ENCODE data around the gene QSER1.
"Not testable (repeated sequence)": the region's sequence is repeated elsewhere in the genome, so short reads cannot be mapped to it uniquely, and the experiment has no call there.

The QSER1 gene

DNA sequence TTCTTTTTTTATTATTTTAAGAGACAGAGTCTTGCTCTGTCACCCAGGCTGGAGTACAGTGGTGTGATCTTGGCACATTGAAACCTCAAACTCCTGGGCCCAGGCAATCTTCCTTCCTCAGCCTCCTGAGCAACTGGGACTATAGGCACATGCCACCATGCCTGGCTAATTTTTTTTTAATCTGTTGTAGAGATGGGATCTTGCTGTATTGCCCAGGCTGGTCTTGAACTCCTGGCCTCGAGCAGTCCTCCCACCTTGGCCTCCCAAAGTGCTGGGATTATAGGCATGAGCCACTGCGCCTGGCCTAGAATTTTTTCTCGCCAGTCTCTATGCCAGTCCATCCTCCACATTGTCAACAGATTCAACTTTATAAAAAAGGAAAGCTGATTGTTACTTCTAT is 44.7 kb downstream of the QSER1 start:
- not testable (repeated sequence) for DNase-seq

DNA sequence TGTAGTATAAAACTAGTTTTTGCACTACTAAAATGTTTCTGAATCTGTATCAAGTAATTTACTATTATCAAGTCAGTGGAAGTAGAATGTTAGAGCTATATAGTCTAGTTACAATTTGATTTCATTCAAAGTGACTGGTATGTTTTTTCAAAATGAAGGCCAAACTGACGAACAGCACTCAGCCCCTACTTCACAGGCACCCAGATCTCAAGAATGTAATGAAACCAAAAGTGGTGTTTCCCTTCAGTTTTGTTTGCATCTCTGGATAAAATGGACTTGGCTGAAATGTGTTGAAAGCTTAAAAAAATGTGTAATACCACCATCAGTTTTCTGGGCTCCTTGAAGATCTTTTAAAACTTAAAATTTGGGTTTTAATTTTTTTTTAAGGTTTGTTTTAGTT is 46.4 kb downstream of the QSER1 start:
- DNase-seq, result peak in 1 of 2 experiments; percentile 1

DNA sequence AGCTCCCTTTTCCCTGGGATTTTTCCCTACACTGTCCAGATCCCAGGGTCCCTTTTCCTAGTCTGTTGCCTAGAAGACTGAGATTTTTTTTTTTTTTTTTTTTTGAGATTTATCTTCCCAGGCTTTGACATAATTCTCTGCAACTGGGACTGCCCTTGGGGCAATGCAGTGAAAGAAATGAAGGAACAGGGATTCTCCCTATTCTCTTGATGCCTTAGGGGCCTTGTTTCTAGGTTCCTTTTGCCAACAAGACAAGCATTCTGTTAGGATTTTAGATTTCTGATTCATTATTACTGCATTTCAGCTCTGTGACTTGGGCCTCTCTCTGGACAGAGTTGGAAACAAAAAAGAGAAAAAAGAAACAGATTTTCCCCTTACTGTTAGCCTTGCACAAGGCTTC is 47.3 kb downstream of the QSER1 start:
- DNase-seq, result no peak

DNA sequence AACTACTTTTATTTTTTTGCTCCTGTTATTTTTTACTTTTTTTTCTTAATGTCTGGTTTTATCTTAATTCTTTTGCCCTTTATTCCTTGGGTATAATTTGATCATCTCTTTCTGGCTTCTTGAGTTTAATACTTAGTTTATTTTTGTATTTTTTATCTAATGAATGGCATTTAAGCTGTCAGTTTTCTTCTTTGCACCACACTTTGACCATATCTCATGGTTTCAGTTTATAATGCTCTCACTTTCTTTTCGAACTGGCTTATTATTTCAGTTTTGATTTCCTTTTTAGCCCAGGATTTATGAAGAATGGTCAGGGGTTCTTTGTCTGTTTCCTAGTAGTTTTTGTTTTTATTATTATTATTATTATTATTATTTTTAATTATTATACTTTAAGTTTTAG is 48.3 kb downstream of the QSER1 start:
- DNase-seq, result no peak

DNA sequence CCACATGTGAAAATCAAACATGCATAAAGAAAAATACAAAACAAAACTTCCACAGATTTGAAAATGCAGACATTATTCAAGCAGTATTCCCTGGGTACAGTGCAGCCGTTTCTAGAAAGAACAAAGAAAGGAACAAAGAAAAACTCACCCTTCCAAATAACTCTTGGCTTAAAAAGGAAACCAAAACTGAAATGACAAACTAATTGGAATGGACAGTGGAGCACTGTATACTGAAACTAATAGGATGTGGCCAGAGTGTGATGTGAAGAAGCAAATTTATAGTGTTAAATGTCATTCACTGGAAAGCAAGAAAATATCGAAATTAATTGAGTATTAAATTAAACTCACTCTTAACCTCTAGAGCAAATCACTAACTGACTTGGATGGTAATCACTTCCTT is 55.4 kb downstream of the QSER1 start:
- no peak for DNase-seq

DNA sequence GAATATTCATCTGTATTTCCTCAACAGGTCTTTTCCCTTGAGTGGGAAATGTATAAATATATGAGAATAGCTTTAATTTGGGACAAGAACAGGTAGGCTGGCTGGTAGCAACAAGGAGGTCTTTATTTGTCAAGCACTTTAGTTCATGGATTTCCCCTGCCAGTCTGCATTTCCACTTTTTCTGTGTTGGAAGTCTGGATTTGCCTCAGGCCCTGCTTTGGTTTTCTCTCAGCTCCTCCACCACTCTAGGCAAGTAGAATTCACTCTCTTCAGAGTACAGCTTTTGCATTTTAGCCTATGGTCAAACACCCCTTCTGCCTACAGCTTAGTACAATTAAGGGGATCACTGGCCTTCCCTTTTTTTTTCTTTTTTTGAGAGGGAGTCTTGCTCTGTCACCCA is 57.1 kb downstream of the QSER1 start:
- no peak for DNase-seq

DNA sequence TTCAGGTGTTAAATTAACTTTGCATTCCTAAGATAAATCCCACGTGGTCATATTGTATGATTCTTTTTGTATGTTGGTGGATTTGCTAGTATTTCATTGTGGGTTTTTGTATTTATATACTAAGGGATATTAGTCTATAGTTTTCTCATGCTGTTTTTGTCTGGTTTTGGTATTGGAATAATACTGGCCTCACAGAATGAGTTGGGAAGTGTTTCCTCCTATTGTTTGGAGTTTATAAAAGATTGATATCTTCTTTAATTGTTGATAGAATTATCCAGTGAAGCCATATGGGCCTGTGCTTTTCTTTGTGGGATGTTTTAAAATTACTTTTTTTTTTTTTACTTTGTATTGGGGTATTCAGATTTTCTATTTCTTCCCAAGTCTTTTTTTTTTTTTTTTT is 59.8 kb downstream of the QSER1 start:
- DNase-seq, result no peak

DNA sequence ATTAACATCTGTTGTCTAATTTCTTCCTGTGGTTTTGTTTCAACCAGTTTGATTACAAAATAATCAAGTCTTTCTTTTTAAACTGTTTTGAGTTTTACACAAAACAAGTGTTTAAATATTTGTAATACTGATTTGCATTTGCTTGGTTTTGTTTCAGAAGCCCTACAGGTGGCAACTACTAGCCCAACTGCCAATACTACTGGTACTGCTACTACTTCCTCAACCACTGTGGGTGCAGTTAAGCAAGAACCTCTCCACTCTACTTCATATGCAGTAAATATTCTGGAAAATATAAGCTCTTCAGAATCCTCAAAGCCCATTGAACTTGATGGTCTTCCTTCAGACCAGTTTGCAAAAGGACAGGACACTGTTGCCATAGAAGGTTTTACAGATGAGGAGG is 61.1 kb downstream of the QSER1 start:
- no peak for DNase-seq

DNA sequence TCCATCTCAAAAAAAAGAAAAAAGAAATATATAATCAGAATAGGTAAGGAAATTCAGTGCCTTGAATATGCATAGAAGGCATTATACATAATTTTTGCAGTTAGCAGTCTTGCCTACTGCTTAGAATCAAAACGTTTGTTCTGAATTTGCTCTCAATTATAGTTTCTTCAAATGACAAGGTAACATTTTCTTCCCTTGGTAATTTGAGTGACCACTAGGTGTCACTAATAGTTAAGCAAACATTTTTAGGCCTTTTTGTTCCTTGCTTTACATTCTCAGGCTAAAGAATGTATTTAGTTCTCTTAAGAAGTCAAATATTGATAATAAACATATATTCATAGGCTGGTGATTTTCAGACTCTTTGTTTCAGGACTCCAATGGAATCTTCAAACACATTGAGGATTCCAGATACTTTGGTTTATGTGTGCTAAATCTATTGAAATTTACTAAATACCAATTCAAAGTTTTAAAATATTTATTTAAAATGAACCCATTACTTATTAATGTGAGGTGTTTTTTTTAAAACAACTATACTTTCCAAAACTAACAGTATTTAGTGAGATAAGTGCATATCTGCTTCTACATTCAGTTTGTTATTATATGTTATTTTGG is 68.0 kb downstream of the QSER1 start:
- DNase-seq, result peak; percentile 12 to 69

DNA sequence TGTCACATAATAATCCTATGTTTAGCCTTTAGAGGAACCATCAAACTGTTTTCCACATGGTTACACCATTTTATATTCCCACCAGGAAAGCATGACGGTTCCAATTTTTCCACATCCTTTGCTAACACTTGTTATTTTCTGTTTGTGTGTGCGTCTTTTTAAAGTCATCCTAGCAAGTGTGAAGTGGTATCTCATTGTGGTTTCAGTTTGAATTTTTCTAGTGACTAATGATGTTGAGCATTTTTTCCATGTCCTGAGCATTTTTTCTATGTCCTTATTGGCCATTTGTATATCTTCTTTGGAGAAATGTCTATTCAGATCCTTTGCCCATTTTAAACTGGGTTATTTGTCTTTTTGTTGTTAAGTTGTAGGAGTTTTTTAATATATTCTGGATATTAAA is 69.4 kb downstream of the QSER1 start:
- DNase-seq, result no peak

DNA sequence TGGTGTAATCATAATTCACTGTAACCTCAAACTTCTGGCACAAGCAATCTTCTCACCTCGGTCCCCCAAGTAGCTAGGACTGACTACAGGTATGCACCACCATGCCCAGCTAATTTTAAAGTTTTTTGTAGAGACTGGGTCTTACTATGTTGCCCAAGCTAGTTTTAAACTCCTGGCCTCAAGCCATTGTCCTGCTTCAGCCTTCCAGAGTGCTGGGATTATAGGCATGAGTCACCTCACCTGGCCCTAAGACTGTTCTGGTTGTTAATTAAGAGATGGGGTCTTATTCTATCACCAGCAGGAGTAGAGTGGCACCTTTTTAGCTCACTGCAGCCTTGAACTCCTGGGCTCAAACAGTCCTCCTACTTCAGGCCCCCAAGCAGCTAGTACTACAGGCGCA is 71.1 kb downstream of the QSER1 start:
- DNase-seq, result no peak

DNA sequence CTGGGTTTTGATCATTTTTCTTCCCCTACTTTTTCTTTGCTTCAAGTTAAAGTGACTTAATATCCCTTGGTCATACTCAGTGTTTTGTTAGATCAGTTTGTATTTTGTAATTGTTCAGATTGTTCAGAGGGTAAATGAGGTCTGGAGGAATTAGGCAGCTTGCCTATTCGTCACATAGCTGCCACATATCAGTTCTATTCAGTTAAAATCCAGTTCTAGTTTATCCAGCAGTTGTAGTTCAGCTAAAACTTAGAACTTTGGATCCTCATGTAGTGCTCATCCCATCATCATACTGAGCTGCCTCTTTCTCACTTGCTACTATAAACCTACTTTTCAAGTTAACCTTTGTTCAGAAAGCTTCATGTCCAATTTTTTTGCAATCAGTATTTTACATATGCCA is 75.9 kb downstream of the QSER1 start:
- DNase-seq, result no peak

DNA sequence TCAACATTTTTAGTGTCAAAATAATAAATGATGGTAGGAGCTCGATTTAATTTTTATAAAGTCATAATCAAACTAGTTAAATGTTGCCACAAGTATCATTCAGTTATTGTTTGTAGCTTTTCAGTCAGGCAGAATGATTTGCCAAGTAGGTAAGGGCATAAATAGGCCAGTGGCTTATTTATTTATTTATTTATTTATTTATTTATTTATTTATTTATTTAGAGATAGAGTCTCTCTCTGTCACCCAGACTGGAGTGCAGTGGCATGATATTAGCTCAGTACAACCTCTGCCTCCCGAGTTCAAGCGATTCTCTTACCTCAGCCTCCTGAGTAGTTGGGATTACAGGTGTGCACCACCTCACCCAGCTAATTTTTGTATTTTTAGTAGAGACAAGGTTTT is 79.6 kb downstream of the QSER1 start:
- not testable (repeated sequence) for DNase-seq

DNA sequence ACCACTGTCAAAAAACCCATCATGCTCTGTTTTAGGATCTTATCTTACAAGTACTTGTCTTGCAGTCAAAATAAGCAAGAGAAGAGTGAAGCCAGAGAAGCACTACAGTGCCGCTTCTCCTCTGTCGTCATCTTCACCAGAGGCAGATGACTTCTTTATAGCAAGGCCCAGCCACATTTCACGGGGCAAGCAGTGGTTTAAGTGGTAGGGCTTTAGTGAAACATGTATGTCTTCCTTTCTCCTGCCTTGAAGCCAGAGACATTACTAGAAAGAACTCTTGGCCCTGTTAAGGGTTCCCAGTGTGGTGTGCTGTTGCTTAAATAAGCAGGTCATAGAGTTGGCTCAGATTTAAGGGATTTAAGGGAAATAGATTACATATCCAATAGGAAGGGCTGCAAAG is 80.2 kb downstream of the QSER1 start:
- DNase-seq, result no peak

DNA sequence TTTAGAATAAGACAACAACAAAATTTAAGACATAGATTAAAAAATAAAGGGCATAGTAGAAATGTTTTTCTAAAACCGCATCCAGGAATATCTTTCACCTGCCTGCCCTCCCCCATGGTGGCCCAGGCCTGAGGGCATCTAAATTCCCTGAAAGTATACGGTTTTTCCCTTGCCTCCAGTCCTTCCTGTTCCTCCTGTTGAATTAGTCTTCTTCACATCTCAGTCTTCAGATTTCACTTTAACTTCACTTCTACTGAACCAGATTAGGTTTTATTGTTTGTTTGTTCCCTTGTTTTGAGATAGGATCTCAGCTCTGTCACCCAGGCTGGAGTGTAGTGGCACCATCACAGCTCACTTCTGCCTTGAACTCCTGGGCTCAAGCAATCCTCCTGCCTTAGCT is 90.0 kb downstream of the QSER1 start:
- no peak for DNase-seq

DNA sequence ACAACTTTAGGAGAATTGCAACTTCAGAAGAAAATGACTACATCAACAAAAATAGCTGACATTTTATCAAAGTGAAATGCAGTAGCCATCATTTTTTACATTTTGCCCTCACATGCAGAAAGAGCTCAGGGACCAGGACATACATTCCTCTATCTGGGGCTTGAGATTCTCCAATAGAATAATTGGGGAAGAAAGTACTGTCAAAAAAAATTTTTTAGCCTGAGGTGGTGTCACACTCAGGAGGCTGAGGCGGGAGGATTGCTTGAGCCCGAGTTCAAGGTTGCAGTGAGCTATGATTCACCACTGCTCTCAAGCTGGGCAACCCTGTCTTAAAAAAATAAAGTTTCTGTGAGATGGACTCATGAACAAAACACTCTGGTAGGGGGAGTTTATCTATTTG is 90.9 kb downstream of the QSER1 start:
- DNase-seq, result no peak

DNA sequence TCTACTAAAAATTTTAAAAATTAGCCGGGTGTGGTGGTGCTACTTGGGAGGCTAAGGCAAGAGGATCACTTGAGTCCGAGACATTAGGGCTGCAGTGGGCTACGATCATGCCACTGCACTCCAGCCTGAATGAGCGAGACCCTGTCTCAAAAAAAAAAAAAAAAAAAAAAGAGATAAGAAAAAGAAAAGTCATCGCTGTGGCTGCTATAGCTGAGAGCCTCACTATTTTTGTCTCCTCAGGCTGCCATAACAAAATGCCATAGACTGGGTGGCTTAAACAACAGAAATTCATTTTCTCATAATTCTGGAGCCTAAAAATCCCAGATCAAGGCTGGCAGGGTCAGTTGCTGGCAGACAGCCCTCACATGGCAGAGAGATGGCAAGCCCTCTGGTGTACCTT is 93.0 kb downstream of the QSER1 start:
- DNase-seq, result no peak

DNA sequence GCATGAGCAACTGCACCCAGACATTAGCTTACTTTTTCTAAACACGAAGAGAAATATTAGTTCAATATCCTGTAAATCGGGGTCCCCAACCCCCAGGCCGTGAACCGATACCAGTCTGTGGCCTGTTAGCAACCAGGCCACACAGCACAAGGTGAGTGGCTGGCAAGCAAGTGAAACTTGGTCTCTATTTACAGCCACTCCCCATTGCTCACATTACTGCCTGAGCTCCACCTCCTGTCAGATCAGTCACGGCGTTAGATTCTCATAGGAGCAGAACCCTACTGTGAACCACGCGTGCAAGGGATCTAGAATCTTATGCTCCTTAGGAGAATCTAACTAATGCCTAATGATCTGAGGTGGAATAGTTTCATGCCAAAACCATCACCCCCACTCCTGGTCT is 95.2 kb downstream of the QSER1 start:
- peak; percentile 3 to 67 for DNase-seq

DNA sequence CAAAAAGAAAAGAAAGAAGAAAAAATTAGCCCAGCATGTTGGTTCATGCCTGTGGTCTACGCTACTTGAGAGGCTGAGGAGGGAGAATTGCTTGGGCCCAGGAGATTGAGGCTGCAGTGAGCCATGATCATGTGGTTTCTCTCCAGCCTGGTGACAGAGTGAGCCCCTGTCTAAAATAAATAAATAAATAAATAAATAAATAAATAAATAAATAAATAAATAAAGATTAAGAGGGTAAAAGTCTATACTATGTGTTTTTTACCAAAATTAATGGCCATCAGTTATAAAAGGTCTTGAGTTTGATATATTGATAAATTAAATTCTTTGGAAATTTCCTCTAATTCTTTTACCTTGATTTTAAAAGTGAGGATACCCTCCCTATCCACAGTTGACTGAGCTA is 97.9 kb downstream of the QSER1 start:
- DNase-seq, result no peak

DNA sequence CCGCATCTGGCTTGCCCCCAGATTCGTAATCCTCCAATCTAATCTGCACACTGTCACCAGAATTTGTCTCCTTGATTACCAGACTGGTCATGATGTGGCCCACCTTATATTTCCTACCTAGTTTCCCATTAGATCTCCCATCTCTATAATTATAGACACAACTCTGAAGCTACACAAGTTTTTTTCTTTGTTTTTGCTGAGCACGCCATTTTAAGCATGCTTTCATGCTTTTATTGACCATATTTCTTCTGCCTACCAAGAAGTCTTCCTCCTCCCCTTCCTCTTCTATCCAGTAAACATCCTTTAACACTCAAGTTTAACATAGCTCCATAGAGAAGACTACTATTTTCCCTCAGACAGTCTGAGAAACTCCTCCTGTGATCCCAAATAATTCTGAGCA is 98.8 kb downstream of the QSER1 start:
- no peak for DNase-seq

DNA sequence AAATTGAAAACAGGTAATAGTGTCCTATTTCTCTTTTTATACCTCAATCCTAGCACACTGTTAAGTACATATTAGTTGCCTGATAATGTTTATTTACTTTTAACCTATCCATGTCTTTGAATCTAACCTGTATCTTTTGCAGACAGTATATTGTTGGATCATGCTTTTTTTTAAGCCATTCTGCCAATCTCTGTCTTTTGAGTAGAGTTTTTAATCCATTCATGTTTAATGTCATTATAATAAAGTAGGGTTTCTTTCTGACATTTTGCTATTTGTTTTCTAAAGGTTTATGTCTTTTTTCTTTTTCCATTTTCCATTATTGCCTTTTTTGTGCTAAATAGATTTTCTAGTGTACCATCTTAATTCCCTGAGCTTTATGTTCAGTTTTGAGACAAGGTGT is 99.3 kb downstream of the QSER1 start:
- DNase-seq, result no peak

DNA sequence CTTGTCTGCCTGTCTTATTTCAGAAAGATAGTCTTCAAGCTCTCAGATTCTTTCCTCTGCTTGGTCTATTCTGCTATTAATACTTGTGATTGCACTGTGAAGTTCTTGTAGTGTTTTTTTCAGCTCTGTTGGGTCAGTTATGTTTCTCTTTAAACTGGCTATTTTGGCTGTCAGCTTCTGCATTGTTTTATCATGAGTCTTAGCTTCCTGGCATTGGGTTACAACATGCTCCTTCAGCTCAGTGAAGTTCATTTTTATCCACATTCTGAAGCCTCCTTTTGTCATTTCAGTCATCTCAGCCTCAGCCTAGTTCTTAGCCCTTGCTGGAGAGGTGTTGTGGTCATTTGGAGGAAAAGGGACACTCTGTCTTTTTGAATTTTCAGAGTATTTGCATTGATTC is 107.6 kb downstream of the QSER1 start:
- DNase-seq, result no peak

DNA sequence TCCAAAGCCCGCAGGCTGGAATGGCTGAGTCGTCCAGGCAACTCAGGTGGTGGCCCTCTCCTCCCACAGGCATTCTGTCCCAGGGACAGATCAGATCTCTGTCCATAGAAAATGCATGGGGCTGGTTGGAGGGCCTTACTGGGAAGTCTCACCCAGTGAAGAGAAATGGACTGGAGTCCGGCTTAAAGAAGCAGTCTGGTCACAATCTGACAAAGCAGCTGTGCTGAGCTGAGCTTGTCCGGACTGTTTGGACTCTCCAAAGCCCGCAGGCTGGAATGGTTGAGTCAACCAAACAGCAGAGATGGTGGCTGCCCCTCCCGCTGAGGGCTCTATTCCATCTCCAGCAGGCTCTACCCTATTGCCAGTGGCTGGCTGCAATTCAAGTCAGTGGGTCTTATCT is 108.7 kb downstream of the QSER1 start:
- no peak for DNase-seq

DNA sequence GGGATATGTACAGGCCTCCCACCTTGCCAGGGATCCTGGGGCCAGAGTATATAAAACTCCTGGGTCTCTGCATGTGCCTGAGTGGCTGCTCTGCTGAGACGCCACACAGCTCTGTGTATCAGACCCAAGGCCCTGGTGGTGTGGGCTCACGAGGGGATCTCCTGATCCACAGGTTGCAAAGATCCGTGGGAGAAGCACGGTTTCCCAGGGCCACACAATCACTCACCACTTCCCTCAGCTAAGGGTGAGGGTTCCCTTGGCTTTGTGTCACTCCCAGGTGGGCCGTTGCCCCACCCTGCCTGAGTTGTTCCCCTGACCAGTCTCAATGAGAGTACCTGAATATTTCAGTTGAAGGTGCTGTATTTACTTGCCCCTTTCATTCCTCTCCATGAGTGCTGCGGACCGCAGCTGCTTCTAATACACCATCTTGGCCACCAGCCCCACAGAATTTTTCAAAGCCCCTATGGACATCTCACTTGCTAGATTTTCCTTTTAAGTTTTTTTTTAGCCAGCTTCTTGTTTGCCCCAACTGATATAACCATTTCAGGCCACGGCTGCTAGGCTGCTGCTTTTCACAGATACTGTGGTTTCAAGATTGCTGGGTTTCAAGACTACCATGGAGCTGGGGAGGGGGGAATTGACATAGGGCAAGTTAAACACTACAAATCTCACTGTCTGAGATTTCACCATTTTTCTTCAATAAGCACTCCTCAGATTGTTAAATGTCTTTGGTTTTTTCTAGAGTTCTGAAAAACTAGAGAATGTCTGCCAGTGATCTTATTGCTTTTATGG is 109.3 kb downstream of the QSER1 start:
- no peak for DNase-seq

DNA sequence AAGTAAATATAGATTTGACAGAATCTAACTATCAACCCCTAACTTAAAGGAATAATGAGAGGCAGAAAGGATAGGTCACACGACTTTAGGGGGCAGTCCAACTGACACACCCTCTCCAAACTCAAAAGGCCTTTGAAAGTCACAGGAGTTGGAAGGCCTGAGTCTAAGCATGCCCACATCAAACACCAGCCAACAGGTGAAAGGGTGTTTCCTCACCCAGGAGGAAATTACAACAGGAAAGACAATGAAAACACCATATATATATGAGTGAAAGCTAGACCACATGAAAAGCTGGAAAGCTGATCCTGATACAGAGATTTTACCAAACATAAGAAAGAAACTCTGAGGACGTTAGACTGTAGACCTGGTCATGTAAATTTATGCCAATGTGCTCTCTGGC is 112.6 kb downstream of the QSER1 start:
- no peak for DNase-seq

Data from NCI-H446 (cell line).